ENCODE data around the gene PAQR9.

The PAQR9 gene

DNA sequence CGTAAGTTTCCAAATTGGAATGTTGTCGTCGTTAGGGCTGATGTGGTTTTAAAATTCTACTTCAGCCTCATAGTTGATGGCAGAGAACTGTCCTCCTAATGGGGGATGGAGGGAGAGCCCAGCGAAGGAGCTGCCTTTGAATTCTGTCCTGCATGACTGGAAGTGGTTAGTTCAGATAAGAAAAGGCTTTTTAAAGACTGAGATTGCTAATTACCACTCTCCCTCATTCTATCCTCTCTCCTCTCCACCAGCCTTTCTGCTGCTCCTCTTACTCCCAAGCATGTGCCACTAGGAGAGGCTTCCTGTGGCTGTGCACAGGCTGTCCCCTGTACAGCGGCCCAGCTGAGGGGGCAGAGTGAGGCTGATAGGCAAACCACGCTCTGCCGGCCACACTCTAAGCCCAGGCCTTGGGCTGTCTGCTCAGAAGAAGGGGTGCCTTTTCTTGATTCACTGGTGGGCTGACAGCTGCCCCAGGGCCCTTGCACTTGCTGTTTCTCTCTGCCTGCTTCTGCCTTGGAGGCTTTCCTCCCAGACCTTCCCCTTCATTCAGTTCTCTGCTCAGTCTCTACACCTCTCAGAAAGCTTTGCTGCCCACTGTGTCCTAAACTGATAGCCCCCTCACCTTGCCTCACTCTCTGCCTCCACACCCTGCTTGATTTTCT is 8.7 kb upstream of the PAQR9 start:
- no peak for TF ChIP-seq CTCF (conservative IDR thresholded peaks at IDR 0.05)
- no peak overlapping the region for H3K27ac ChIP-seq

DNA sequence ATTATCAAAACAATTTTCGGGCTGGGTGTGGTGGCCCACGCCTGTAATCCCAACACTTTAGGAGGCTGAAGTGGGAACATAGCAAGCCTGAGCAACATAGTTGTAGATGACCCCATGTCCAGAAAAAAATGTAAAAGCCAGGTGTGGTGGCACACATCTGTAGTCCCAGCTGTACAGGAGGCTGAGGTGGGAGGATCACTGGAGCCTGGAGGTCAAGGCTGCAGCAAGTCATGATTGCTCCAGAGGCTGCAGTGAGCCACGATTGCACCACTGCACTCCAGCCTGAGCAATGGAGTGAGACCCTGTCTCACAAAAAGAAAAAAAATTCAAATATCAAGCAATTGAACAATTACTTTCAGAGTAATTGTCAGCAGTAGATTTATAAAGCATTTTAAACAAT is 8.0 kb upstream of the PAQR9 start:
- H3K27ac ChIP-seq: no peak overlapping the region
- no peak for TF ChIP-seq CTCF (conservative IDR thresholded peaks at IDR 0.05)

DNA sequence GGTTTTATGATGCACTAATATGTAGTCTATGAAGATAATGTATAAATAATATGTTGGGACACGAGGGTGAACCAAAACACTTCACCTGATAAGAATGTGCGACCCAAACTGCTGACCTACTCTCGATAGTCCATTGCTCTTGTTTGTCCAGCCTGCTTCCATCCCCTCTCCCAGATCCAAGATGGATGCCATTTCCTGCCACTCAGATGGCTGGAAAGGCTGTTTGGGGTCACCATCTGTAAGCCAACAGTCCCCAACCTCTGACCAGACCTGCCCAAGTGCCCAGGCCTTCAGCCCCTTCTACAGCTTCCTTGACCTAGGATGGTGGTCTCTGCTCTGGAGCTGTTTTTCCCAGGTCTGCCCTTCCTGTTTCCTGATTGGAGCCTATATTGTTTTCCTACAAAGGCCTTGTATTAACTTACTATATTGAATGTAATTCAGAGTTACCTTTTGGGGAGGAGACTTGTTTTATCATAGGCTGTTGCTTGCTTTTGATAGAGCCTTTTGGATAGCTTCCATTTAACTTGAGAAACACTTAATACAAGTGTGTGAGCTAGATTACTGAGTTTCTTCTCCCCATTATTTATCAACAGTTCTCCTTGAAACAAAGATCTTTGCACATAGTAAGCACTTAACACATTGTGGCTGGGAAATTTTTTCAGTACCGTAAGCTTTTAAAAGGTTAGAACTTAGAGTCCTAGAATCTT is 5.0 kb upstream of the PAQR9 start:
- no peak for TF ChIP-seq CTCF (conservative IDR thresholded peaks at IDR 0.05)
- no peak overlapping the region for H3K27ac ChIP-seq

DNA sequence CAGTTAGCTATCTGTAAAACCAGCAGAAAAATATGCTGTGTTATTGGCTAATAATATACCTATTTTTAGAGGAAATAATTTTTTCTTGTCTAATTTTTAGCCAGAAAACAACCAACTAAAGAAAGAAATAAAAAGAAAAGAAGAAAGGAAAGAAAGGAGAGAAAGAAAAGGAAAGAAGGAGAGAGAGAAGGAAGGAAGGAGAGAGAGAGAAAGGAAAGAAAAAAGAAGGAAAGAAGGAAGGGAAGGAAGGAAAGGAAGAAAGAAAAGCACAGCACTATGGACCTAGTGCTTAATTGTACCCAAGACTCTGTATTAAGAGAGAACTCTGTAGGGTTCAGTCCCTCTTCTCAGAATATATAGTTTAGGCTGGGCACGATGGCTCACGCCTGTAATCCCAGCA is 3.3 kb upstream of the PAQR9 start:
- no peak overlapping the region for H3K27ac ChIP-seq
- no peak for TF ChIP-seq CTCF (conservative IDR thresholded peaks at IDR 0.05)

DNA sequence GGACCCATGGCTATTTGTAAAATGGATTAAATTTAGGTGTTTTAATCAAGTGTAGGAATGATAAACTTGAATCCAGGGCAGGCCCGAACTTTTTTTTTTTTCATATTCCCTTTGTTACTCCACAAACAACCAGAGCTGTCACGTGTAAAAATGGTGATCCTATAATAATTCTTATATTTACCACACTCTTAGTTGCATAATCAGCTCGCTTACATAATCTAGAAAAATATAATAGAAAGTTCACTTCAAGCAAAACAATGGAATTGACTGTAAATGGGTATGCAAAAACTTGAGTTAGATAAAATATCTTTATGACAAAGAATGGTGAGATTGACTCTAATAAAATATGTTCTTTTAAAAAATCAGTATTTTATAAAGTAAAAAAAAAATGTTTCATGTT is 2.1 kb upstream of the PAQR9 start:
- H3K27ac ChIP-seq: no peak overlapping the region
- TF ChIP-seq CTCF (conservative IDR thresholded peaks at IDR 0.05): no peak

GRCh38 chr3:142963234-142963515 is 299 bp downstream of the PAQR9 start:
- TF ChIP-seq CTCF (conservative IDR thresholded peaks at IDR 0.05): peak; percentile 25; the same call in 1 of the 2 replicates
- no peak overlapping the region for H3K27ac ChIP-seq

DNA sequence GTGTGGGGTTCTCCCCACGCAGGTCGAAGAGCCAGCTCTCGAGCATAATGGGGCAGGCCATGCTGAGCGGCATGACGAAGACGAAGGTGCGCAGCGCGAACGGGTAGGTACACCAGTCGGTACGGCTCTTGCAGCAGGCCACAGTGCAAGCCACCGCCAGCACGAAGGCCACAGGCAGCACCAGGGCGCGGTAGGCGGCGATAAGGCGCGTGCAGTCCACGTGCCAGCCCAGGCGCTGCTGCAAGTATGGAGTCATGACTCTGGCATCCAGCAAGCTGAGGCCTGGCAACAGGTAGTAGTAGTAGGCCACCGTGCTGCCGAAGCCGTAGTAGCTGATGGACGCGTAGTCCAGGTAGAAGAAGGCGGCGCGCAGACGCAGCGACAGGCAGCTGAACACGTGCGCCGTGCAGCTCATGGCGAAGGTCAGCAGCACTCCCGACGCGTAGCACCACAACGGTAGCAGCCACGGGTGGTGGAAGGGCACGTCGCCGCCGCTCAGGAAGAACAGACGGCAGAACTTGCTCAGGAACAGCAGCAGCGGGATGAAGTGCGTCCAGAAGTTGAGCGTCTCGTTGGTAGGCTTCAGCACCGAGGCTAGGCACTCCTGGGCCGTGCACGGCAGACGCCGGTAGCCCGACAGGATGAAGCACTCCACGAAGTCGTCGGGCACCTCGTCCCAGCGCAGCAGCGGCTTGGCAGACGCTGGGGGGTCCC is 797 bp downstream of the PAQR9 start:
- no peak for TF ChIP-seq CTCF (conservative IDR thresholded peaks at IDR 0.05)
- H3K27ac ChIP-seq: no peak overlapping the region
